Measurements from ENCODE around the gene MPL.
A peak's percentile ranks its signal among the peaks of the same experiment; 100 is the strongest.

The MPL gene

DNA sequence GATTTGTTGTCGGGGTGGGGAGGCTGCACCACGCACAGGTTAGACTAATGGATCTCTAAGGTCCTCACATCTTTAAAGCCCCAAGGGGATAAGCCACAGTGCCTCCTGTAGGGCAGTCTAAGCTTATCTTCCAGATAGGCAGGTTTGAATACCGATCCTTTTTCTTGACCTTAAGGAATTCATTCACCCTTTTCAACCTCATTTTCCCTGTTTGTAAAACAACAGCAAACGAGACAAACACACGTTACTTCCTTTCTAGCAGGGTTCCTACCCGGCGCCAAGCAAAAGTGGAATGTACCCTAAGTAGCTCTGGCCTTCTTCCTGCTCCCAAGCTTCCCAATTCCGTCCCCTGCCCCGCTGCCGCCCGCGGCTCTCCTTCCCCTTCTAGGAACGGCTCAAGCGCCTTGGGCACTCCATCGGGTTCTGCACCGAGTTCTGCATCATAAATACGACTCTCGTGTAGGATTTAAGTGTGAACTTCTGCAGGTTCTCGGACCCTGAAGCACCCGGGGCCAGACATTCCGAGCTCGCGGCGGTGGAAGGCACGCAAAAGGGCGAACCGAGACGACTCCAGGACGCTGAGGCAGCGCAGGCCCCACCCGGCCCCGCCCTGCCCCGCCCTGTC, 20.6 kb downstream of the MPL start:
- peak overlapping the region; percentile 52 for H3K4me3 ChIP-seq (ENCODE audit: low read depth, low read length)
- TF ChIP-seq, protein P1, sequence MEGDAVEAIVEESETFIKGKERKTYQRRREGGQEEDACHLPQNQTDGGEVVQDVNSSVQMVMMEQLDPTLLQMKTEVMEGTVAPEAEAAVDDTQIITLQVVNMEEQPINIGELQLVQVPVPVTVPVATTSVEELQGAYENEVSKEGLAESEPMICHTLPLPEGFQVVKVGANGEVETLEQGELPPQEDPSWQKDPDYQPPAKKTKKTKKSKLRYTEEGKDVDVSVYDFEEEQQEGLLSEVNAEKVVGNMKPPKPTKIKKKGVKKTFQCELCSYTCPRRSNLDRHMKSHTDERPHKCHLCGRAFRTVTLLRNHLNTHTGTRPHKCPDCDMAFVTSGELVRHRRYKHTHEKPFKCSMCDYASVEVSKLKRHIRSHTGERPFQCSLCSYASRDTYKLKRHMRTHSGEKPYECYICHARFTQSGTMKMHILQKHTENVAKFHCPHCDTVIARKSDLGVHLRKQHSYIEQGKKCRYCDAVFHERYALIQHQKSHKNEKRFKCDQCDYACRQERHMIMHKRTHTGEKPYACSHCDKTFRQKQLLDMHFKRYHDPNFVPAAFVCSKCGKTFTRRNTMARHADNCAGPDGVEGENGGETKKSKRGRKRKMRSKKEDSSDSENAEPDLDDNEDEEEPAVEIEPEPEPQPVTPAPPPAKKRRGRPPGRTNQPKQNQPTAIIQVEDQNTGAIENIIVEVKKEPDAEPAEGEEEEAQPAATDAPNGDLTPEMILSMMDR (IDR thresholded peaks at IDR 0.05; ENCODE audit: low read depth, low read length) = peak; percentile 42
- DNase-seq (ENCODE audit: low read depth, low spot score) = peak; percentile 58
- in situ Hi-C loops (cut with HindIII; ENCODE audit: low sequenced_read_pairs) = no loop called here

DNA sequence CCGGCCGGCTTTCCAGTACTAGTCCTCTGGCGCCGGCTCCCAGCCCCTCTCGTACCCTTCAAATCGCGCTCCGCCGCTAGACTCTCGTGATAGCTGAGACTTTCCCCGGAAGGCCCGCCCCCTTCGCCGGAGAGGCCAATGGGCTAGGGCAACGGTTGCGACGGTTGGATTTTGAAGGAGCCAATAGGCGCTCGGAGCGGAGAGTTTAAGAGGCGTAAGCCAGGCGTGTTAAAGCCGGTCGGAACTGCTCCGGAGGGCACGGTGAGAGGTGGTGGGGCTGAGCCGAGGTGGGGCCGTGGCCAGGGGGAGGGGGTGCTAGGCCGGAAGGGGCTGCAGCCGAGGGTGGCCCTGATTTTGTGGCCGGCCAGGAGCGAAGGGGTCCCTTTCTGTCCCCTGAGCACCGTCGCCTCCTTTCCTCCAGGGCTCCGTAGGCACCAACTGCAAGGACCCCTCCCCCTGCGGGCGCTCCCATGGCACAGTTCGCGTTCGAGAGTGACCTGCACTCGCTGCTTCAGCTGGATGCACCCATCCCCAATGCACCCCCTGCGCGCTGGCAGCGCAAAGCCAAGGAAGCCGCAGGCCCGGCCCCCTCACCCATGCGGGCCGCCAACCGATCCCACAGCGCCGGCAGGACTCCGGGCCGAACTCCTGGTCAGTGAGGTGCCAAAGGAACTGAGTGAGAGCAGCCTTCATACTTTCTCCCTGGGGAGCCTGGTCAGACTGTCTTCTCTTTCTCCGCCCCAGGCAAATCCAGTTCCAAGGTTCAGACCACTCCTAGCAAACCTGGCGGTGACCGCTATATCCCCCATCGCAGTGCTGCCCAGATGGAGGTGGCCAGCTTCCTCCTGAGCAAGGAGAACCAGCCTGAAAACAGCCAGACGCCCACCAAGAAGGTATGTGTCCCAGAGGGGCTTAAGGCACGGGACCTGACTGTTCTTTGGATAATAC, 21.4 kb downstream of the MPL start, which contains the start of gene CDC20:
CDC20 (plus strand) TSS at position 236 of the 948 bp plus-strand sequence; CDS start at position 471, 235 bp downstream.
- H3K4me3 ChIP-seq (ENCODE audit: low read depth, low read length) = peak within 1 kb of the TSS; percentile 52
- in situ Hi-C loops (cut with HindIII; ENCODE audit: low sequenced_read_pairs) = no loop called here
- DNase-seq (ENCODE audit: low read depth, low spot score) = peak; percentile 97
- TF ChIP-seq, protein P1 (IDR thresholded peaks at IDR 0.05; ENCODE audit: low read depth, low read length) = no peak

DNA sequence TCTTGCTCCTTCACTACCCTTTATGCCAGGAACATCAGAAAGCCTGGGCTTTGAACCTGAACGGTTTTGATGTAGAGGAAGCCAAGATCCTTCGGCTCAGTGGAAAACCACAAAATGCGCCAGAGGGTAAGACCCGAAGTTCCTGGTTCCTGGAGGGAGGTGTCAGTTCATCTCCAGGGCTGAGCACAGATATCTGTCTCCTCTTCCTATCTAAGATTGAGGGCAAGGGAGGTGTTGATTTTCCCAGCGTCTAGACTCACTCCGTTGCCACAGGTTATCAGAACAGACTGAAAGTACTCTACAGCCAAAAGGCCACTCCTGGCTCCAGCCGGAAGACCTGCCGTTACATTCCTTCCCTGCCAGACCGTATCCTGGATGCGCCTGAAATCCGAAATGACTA, 22.1 kb downstream of the MPL start:
- no peak for DNase-seq (ENCODE audit: low read depth, low spot score)
- TF ChIP-seq, protein P1 (IDR thresholded peaks at IDR 0.05; ENCODE audit: low read depth, low read length) = no peak
- in situ Hi-C loops (cut with HindIII; ENCODE audit: low sequenced_read_pairs) = no loop called here
- H3K4me3 ChIP-seq (ENCODE audit: low read depth, low read length) = peak overlapping the region; percentile 52

DNA sequence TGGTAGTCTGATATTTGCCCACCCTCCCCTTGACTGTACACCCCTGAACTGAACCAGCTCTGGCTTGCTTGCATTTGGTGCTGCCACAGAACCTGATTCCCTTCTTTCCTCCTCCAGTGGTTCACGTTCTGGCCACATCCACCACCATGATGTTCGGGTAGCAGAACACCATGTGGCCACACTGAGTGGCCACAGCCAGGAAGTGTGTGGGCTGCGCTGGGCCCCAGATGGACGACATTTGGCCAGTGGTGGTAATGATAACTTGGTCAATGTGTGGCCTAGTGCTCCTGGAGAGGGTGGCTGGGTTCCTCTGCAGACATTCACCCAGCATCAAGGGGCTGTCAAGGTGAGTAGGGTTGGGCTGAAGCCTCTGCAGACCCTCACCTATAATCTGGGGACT, 23.0 kb downstream of the MPL start:
- TF ChIP-seq, protein P1 (IDR thresholded peaks at IDR 0.05; ENCODE audit: low read depth, low read length) = no peak
- in situ Hi-C loops (cut with HindIII; ENCODE audit: low sequenced_read_pairs) = no loop called here
- peak overlapping the region; percentile 52 for H3K4me3 ChIP-seq (ENCODE audit: low read depth, low read length)
- no peak for DNase-seq (ENCODE audit: low read depth, low spot score)

DNA sequence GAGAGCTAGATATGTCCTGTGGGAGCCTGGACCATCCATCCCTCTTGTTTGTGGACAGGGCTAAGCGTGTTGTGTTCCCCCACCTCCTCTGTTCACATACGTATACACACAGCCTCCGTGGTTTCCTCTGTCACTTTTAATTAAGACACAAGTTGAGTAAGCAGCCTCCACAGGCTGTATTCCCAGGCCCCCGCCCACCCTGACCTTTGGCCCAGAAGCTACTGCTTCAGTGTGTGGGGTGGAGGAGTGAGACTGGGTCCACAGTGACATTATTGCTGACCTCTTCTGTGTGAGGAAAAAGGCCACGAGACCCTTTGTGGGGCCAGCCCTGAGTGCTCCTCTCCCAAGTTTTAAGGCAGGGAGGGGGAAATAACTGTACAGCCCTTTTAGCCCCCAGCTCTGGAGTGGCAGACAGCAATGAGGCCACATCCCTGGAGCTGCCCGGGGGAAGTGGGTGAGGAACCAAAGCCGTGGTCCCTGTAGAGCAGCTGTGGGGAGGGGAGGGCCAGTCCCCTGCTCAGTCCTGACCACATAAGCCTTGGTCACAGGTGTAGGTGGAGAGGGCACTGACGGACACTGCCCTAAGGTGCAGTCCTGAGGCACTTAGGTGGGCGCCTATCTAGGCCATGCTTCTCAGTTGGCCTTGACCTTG, 25.8 kb downstream of the MPL start:
- no peak overlapping the region for H3K4me3 ChIP-seq (ENCODE audit: low read depth, low read length)
- in situ Hi-C loops (cut with HindIII; ENCODE audit: low sequenced_read_pairs) = no loop called here
- TF ChIP-seq, protein P1 (IDR thresholded peaks at IDR 0.05; ENCODE audit: low read depth, low read length) = no peak
- no peak for DNase-seq (ENCODE audit: low read depth, low spot score)

DNA sequence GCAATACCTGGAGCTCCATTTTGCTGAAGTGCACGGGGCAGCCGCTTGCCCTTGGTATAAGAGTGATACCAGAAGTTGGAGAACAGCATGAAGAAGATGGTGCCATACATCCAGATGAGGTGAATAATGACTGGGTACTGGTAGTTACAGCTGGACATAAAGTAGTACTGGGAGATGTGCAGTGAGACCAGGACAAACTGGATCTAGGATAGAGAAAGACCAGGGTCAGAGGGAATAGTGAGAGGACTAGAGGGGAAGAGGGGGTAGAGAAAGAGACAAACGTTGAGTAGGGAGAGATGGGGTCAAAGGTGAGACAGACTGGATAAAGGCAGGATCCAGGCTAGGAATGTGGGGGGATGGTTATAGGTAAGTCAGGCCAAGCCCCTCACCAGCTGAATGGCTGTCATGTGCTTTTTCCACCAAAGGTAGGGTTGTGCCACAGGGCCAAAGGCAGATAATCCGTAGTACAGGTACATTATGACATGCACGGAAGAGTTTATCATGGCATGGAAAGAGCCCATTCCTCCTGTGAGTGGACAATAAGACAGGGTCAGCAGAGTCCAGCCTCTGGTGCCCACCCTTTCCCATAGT, 26.4 kb downstream of the MPL start:
- in situ Hi-C loops (cut with HindIII; ENCODE audit: low sequenced_read_pairs) = no loop called here
- TF ChIP-seq, protein P1 (IDR thresholded peaks at IDR 0.05; ENCODE audit: low read depth, low read length) = no peak
- no peak overlapping the region for H3K4me3 ChIP-seq (ENCODE audit: low read depth, low read length)
- no peak for DNase-seq (ENCODE audit: low read depth, low spot score)
